ENCODE results near the gene UGT1A7.

Gene UGT1A7

GRCh38 chr2:233822101-233822771 lies 140.5 kb downstream of the UGT1A7 start:
- H3K4me3 ChIP-seq (ENCODE audit: low read length) = no peak overlapping the region
- no peak for DNase-seq (ENCODE audit: low read depth, low spot score)

Measured in Jurkat, Clone E6-1 (cell line).